Esophagus muscularis mucosa (tissue), 4 donors: ENCODE data around the gene NRAP. TPM values are rescaled to one million over a fixed set of nuclear protein-coding genes. Genes with fewer than 3 reads are reported as not detected.

ENCODE experiments used
- DNase-seq: peaks from one replicate; pipeline ENCODE4 v3.0.0-alpha.2; 2017; ENCODE audit errors: extremely low spot score
- H3K27ac ChIP-seq, 4 donors: fragments of 200-600 bp; sonication (generic); replicated peaks in 1 of 4; 1 replicate in 3 of 4; 2 replicates in 1 of 4; pipeline ENCODE4 v1.5.1; 2016 to 2019; ENCODE audit warnings: mild to moderate bottlenecking in 1 of 4
- H3K27me3 ChIP-seq, 4 donors: fragments of 200-600 bp; sonication (generic); one replicate each; pipeline versions ENCODE4 v1.5.1 to v1.6.0; 2016 to 2019
- H3K36me3 ChIP-seq, 4 donors: fragments of 200-600 bp; sonication (generic); one replicate each; pipeline ENCODE4 v1.5.1; 2016 to 2019
- H3K4me1 ChIP-seq, 4 donors: fragments of 200-600 bp; sonication (generic); one replicate each; pipeline ENCODE4 v1.5.1; 2016 to 2019
- H3K4me3 ChIP-seq, 4 donors: fragments of 200-600 bp; sonication (generic); 1 replicate in 2 of 4; 2 replicates in 2 of 4; pipeline ENCODE4 v1.5.1; 2016 to 2019; ENCODE audit warnings: mild to moderate bottlenecking in 4 of 4, moderate library complexity in 1 of 4
- H3K9me3 ChIP-seq, 4 donors: fragments of 200-600 bp; sonication (generic); 1 replicate in 3 of 4; 2 replicates in 1 of 4; pipeline ENCODE4 v1.5.1; 2016 to 2019
- CTCF ChIP-seq, 3 experiments: fragments of 200-600 bp in 2 of 3; fragments of 450-650 bp in 1 of 3; sonication (generic) in 2 of 3; IDR thresholded peaks; one replicate each; pipeline ENCODE4 v1.5.1; 2017 to 2019; ENCODE audit warnings: antibody characterized with exemption in 3 of 3, mild to moderate bottlenecking in 2 of 3, moderate library complexity in 1 of 3
- EP300 ChIP-seq: sonication (generic); formaldehyde crosslinking; IDR thresholded peaks from one replicate; pipeline ENCODE4 v1.6.1; 2017; ENCODE audit warnings: antibody characterized with exemption
- POLR2A ChIP-seq: fragments of 450-650 bp; IDR thresholded peaks from one replicate; pipeline ENCODE4 v1.6.1; 2017; ENCODE audit warnings: antibody characterized with exemption, moderate library complexity, mild to moderate bottlenecking, low read depth
- POLR2AphosphoS5 ChIP-seq, 2 donors: sonication (generic); formaldehyde crosslinking; IDR thresholded peaks; one replicate each; pipeline ENCODE4 v1.6.1; 2017; ENCODE audit warnings: antibody characterized with exemption in 2 of 2
- WGBS: methylation state at CpG from one replicate; pipeline ENCODE4 v1.1.5; 2018; 5-methylcytosine and 5-hydroxymethylcytosine counted together
- intact Hi-C: fragments of 100-400 bp; cut with DNase I; formaldehyde crosslinking; loops from one replicate; pipeline ENCODE4 v1.15.1; 2023
- total RNA-seq, 4 donors: library from RNA; depleted of rRNA; stranded (reverse); fragments of >200 nt; gene quantifications; one replicate each; pipeline versions ENCODE4 v1.1.0 to v1.2.1, GENCODE V29; 2016

NRAP gene
- total RNA-seq, 4 donors from 2014 or later: not detected

DNA sequence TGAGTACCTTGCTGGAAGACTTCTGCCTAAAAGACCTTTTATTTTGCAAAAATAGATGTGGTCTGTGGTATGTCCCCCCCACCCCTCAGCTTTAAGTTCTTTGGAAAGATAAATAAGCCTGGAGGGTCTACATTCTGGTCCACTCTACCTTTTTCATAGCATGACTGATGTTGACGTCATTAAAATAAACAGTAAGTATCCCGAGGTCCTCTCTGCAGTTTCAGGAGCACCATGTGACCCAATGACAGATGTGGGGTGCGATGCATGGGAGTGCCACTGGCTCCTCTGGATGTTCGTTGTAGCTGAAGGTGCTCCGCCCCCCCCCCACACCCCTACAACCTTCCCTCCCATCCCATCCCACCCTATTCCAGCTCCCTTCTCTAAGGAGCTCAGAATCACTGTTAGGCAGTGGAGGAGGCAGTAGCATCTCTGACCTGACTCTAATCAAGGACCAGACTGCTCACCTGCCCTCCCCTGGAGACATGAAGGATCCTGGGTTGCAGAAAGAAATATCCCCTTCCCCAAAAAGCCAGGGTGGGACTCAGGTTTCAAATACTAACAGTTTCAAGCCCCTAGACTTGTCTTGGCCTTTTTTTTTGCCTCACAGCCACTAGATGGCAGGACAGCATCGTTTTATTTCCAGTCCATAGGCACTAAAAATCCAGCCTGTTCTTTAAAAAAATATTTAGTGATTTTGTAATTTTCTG, 40.9 kb upstream of the NRAP start:
- Histone ChIP-seq H3K27me3 (no peaks in the 10 kb centered on the region), H3K4me1 (peaks cover 4 to 43% (median 33%) of the 10 kb centered on the region in 4 donors), H3K36me3 (peaks cover 0 to 17% (median 6%) of the 10 kb centered on the region in 4 donors), H3K27ac (no peak overlapping the region), H3K4me3 (no peak overlapping the region), H3K9me3 (no peaks in the 10 kb centered on the region)
- intact Hi-C loops: loop anchor here (2.0 to 10.0 kb wide), 2 partner anchors 150 to 398 kb away; partner anchors contain the start of genes DCLRE1A and NHLRC2
- no peak for DNase-seq
- WGBS: 32% methylated on average over 6 of the region's 6 CpGs
- TF ChIP-seq POLR2A (no peak), POLR2AphosphoS5 (IDR thresholded peaks at IDR 0.05) (no peak), CTCF (IDR thresholded peaks at IDR 0.05) (peak; percentile 57 to 72 (median 64)), EP300 (no peak)

- H3K4me1 ChIP-seq: peaks cover 0 to 6% (median 0%) of the 10 kb centered on the region in 4 donors
- no peak for TF ChIP-seq POLR2AphosphoS5 (IDR thresholded peaks at IDR 0.05)
- no peak for TF ChIP-seq POLR2A
- no peak for TF ChIP-seq EP300
- TF ChIP-seq CTCF (IDR thresholded peaks at IDR 0.05): no peak
- H3K27ac ChIP-seq: no peak overlapping the region
- H3K4me3 ChIP-seq: no peak overlapping the region
- intact Hi-C loops: no loop called here
- 86% methylated on average over 2 of the region's 3 CpGs for WGBS
- H3K36me3 ChIP-seq: peaks cover 21 to 41% (median 31%) of the 10 kb centered on the region in 4 donors
- no peak for DNase-seq
- no peaks in the 10 kb centered on the region for H3K27me3 ChIP-seq
- H3K9me3 ChIP-seq: peaks cover 0 to 18% (median 9%) of the 10 kb centered on the region in 4 donors
These were observed 33.8 kb upstream of the NRAP start for GRCh38 chr10:113697595-113697994.

GRCh38 chr10:113695691-113696090, 31.9 kb upstream of the NRAP start:
- intact Hi-C loops: no loop called here
- DNase-seq: no peak
- H3K27ac ChIP-seq: no peak overlapping the region
- TF ChIP-seq POLR2A (no peak), CTCF (IDR thresholded peaks at IDR 0.05) (no peak), POLR2AphosphoS5 (IDR thresholded peaks at IDR 0.05) (no peak), EP300 (no peak)
- H3K27me3 ChIP-seq: no peaks in the 10 kb centered on the region
- 100% methylated on average over 1 of the region's 1 CpG for WGBS
- H3K9me3 ChIP-seq: peaks cover 0 to 23% (median 11%) of the 10 kb centered on the region in 4 donors
- peaks cover 0 to 6% (median 0%) of the 10 kb centered on the region in 4 donors for H3K4me1 ChIP-seq
- peaks cover 25 to 50% (median 36%) of the 10 kb centered on the region in 4 donors for H3K36me3 ChIP-seq
- no peak overlapping the region for H3K4me3 ChIP-seq

GRCh38 chr10:113693348-113693747, 29.5 kb upstream of the NRAP start:
- Histone ChIP-seq H3K4me3 (no peak overlapping the region), H3K27me3 (no peaks in the 10 kb centered on the region), H3K36me3 (peaks cover 19 to 39% (median 26%) of the 10 kb centered on the region in 4 donors), H3K27ac (no peak overlapping the region), H3K4me1 (no peaks in the 10 kb centered on the region), H3K9me3 (peaks cover 0 to 23% (median 11%) of the 10 kb centered on the region in 4 donors)
- 92% methylated on average over 2 of the region's 2 CpGs for WGBS
- TF ChIP-seq EP300 (no peak), CTCF (IDR thresholded peaks at IDR 0.05) (no peak), POLR2AphosphoS5 (IDR thresholded peaks at IDR 0.05) (no peak), POLR2A (no peak)
- DNase-seq: no peak
- intact Hi-C loops: no loop called here
